CD4-positive, alpha-beta T cell treated with Interleukin-2 at 100 ng/mL for 4 hours (primary cell): ENCODE results near the gene GRIK5.

ENCODE experiments used
- DNase-seq: peaks from one replicate; pipeline ENCODE4 v3.0.0-alpha.2; 2020; ENCODE audit warnings: low spot score

Gene GRIK5

GRCh38 chr19:41956621-41957020 lies 113.4 kb downstream of the GRIK5 start:
- no peak for DNase-seq

GRCh38 chr19:41955521-41955920 lies 114.5 kb downstream of the GRIK5 start:
- no peak for DNase-seq

GRCh38 chr19:41951686-41952172 lies 118.3 kb downstream of the GRIK5 start:
- peak; percentile 90 for DNase-seq
